WTC11 (cell line): ENCODE results near the gene SIGMAR1. TPM values are rescaled to one million over a fixed set of nuclear protein-coding genes. Genes with fewer than 3 reads are reported as not detected.

Experiments
- ATAC-seq: fragments of 200-7000 bp; cut with Tn5 transposase; 2 replicates; pipeline ENCODE4 v1.10.0; 2021; ENCODE audit warnings: mild to moderate bottlenecking, moderate library complexity
- CTCF ChIA-PET: fragments of 300-600 bp; sonication (Branson Sonifier 250); formaldehyde crosslinking; loops from one replicate; lab custom pipeline; 2021; ENCODE audit warnings: antibody characterized with exemption; lab: Charles Lee
- POLR2A ChIA-PET: fragments of 350-600 bp; sonication (Branson Sonifier 250); formaldehyde crosslinking; loops from one replicate; lab custom pipeline; 2021; ENCODE audit warnings: antibody characterized with exemption; lab: Charles Lee
- DNase-seq: peaks from one replicate; pipeline ENCODE4 v3.0.0; 2021; ENCODE audit warnings: low spot score
- H3K27ac Mint-ChIP-seq: 2 replicates; pipeline ENCODE4 v1.8.0; 2021; ENCODE audit warnings: mixed read lengths
- H3K27me3 Mint-ChIP-seq: 2 replicates; pipeline ENCODE4 v1.8.0; 2021; ENCODE audit warnings: low read depth, mild to moderate bottlenecking, moderate library complexity, mixed read lengths
- H3K36me3 Mint-ChIP-seq: 2 replicates; pipeline ENCODE4 v1.8.0; 2021; ENCODE audit warnings: mixed read lengths
- H3K4me1 Mint-ChIP-seq: 2 replicates; pipeline ENCODE4 v1.8.0; 2022; ENCODE audit warnings: mixed read lengths
- H3K4me3 Mint-ChIP-seq: 2 replicates; pipeline ENCODE4 v1.8.0; 2021; ENCODE audit warnings: mild to moderate bottlenecking, moderate library complexity, mixed read lengths
- H3K9me3 Mint-ChIP-seq: 2 replicates; pipeline ENCODE4 v1.8.0; 2021; ENCODE audit warnings: mixed read lengths
- ATF6 ChIP-seq: sonication (generic); formaldehyde crosslinking; IDR thresholded peaks from 2 replicates; pipeline ENCODE4 v1.8.1; 2023; ENCODE audit warnings: mild to moderate bottlenecking, missing genetic modification reagents
- ERG ChIP-seq: fragments of 250-450 bp; sonication (Bioruptor Pico); IDR thresholded peaks from 2 replicates; pipeline ENCODE4 v1.8.0; 2021; ENCODE audit warnings: mild to moderate bottlenecking
- ETV6 ChIP-seq: sonication (generic); formaldehyde crosslinking; IDR thresholded peaks from 2 replicates; pipeline ENCODE4 v1.8.1; 2022; ENCODE audit warnings: mild to moderate bottlenecking, missing genetic modification reagents
- GRHL2 ChIP-seq: fragments of 250-450 bp; sonication (Bioruptor Pico); IDR thresholded peaks from 2 replicates; pipeline ENCODE4 v1.8.0; 2022; ENCODE audit warnings: mild to moderate bottlenecking, moderate library complexity; ENCODE audit not compliant: insufficient replicate concordance, severe bottlenecking
- GTF2I ChIP-seq: fragments of 250-450 bp; sonication (Bioruptor Pico); conservative IDR thresholded peaks from 2 replicates; pipeline ENCODE4 v1.4.0; 2021; ENCODE audit warnings: mild to moderate bottlenecking
- JAZF1 ChIP-seq: fragments of 250-450 bp; sonication (Bioruptor Pico); IDR thresholded peaks from 2 replicates; pipeline ENCODE4 v1.9.0; 2021; ENCODE audit warnings: moderate library complexity, mild to moderate bottlenecking, inconsistent platforms
- MYBL2 ChIP-seq: sonication (generic); formaldehyde crosslinking; IDR thresholded peaks from 2 replicates; pipeline ENCODE4 v1.8.1; 2023; ENCODE audit warnings: mild to moderate bottlenecking, moderate library complexity, missing genetic modification reagents
- NFE2L1 ChIP-seq: sonication (generic); formaldehyde crosslinking; IDR thresholded peaks from 2 replicates; pipeline ENCODE4 v1.8.1; 2023; ENCODE audit warnings: missing genetic modification reagents
- OVOL2 ChIP-seq: fragments of 250-450 bp; sonication (Bioruptor Pico); IDR thresholded peaks from 2 replicates; pipeline ENCODE4 v1.9.0; 2021; ENCODE audit warnings: mild to moderate bottlenecking, borderline replicate concordance
- PRDM15 ChIP-seq: sonication (generic); formaldehyde crosslinking; IDR thresholded peaks from 2 replicates; pipeline ENCODE4 v1.8.0; 2022; ENCODE audit warnings: missing genetic modification reagents
- PREB ChIP-seq: sonication (generic); formaldehyde crosslinking; IDR thresholded peaks from 2 replicates; pipeline ENCODE4 v1.8.1; 2022; ENCODE audit warnings: mild to moderate bottlenecking, missing genetic modification reagents, moderate library complexity, borderline replicate concordance
- SMAD4 ChIP-seq: sonication (generic); formaldehyde crosslinking; IDR thresholded peaks from 2 replicates; pipeline ENCODE4 v1.8.0; 2022; ENCODE audit warnings: mild to moderate bottlenecking, missing genetic modification reagents
- ZNF138 ChIP-seq: sonication (generic); formaldehyde crosslinking; conservative IDR thresholded peaks from 2 replicates; pipeline ENCODE4 v1.8.1; 2022; ENCODE audit warnings: mild to moderate bottlenecking, moderate library complexity, missing genetic modification reagents
- ZNF219 ChIP-seq: sonication (generic); formaldehyde crosslinking; IDR thresholded peaks from 2 replicates; pipeline ENCODE4 v1.8.0; 2023; ENCODE audit warnings: missing genetic modification reagents, mild to moderate bottlenecking, borderline replicate concordance
- ZNF396 ChIP-seq: fragments of 250-450 bp; sonication (Bioruptor Pico); IDR thresholded peaks from 2 replicates; pipeline ENCODE4 v1.8.0; 2021; ENCODE audit warnings: mild to moderate bottlenecking, moderate library complexity, borderline replicate concordance
- ZNF423 ChIP-seq: fragments of 250-450 bp; sonication (Bioruptor Pico); IDR thresholded peaks from 2 replicates; pipeline ENCODE4 v2.1.2; 2022; ENCODE audit warnings: mild to moderate bottlenecking, moderate library complexity
- ZNF671 ChIP-seq: fragments of 250-450 bp; sonication (Bioruptor Pico); IDR thresholded peaks from 2 replicates; pipeline ENCODE4 v1.8.0; 2021; ENCODE audit warnings: mild to moderate bottlenecking
- total RNA-seq: library from RNA; stranded (reverse); gene quantifications from 3 replicates; pipeline ENCODE4 v1.2.3, GENCODE V29; 2021
- TF ChIP-seq, protein P1 (sequence below): sonication (generic); formaldehyde crosslinking; IDR thresholded peaks from 2 replicates; pipeline ENCODE4 v1.8.0; 2023; ENCODE audit warnings: missing genetic modification reagents
- TF ChIP-seq, protein P2 (sequence below): fragments of 200-600 bp; IDR thresholded peaks from 2 replicates; pipeline ENCODE4 v1.8.0; 2022; ENCODE audit warnings: antibody characterized with exemption
- TF ChIP-seq, protein P3 (sequence below): fragments of 250-450 bp; sonication (Bioruptor Pico); IDR thresholded peaks from 2 replicates; pipeline ENCODE4 v1.9.0; 2021; ENCODE audit warnings: mild to moderate bottlenecking
- TF ChIP-seq, protein P4 (sequence below): fragments of 250-450 bp; sonication (Bioruptor Pico); IDR thresholded peaks from 2 replicates; pipeline ENCODE4 v1.9.0; 2021; ENCODE audit warnings: mild to moderate bottlenecking

SIGMAR1 gene
- total RNA-seq, 1 experiment from 2014 or later, result 108 TPM

- Mint-ChIP-seq H3K9me3 (no peaks in the 10 kb centered on the region), H3K4me3 (peak overlapping the region; percentile 73), H3K27ac (no peak overlapping the region), H3K36me3 (peaks cover 4% of the 10 kb centered on the region), H3K27me3 (peaks cover 72% of the 10 kb centered on the region), H3K4me1 (peaks cover 24% of the 10 kb centered on the region)
- TF ChIP-seq NFE2L1 (CRISPR knock-in tag) (no peak), ZNF138 (CRISPR knock-in tag) (no peak), OVOL2 (CRISPR knock-in tag) (no peak), ZNF396 (CRISPR knock-in tag) (no peak), ATF6 (CRISPR knock-in tag) (no peak), ZNF423 (CRISPR knock-in tag) (no peak), PRDM15 (CRISPR knock-in tag) (no peak), GRHL2 (no peak)
- TF ChIP-seq, protein P1, sequence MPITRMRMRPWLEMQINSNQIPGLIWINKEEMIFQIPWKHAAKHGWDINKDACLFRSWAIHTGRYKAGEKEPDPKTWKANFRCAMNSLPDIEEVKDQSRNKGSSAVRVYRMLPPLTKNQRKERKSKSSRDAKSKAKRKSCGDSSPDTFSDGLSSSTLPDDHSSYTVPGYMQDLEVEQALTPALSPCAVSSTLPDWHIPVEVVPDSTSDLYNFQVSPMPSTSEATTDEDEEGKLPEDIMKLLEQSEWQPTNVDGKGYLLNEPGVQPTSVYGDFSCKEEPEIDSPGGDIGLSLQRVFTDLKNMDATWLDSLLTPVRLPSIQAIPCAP, result no peak
- TF ChIP-seq, protein P2, sequence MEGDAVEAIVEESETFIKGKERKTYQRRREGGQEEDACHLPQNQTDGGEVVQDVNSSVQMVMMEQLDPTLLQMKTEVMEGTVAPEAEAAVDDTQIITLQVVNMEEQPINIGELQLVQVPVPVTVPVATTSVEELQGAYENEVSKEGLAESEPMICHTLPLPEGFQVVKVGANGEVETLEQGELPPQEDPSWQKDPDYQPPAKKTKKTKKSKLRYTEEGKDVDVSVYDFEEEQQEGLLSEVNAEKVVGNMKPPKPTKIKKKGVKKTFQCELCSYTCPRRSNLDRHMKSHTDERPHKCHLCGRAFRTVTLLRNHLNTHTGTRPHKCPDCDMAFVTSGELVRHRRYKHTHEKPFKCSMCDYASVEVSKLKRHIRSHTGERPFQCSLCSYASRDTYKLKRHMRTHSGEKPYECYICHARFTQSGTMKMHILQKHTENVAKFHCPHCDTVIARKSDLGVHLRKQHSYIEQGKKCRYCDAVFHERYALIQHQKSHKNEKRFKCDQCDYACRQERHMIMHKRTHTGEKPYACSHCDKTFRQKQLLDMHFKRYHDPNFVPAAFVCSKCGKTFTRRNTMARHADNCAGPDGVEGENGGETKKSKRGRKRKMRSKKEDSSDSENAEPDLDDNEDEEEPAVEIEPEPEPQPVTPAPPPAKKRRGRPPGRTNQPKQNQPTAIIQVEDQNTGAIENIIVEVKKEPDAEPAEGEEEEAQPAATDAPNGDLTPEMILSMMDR, result no peak
- TF ChIP-seq, protein P3, sequence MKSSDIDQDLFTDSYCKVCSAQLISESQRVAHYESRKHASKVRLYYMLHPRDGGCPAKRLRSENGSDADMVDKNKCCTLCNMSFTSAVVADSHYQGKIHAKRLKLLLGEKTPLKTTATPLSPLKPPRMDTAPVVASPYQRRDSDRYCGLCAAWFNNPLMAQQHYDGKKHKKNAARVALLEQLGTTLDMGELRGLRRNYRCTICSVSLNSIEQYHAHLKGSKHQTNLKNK (CRISPR knock-in tag), result no peak
- ChIA-PET CTCF (interaction anchor here (1.9 to 3.4 kb wide), 4 partner anchors 16 to 83 kb away, joined by 6 to 12 read pairs (median 9); partner anchors contain the start of gene GALT), POLR2A (interaction anchor here (0.6 kb wide), 1 partner anchor 227 kb away, joined by 5 read pairs; no protein-coding TSS in a partner anchor)
- DNase-seq, result no peak
- no peak for ATAC-seq
These were observed 7.0 kb downstream of the SIGMAR1 start for GRCh38 chr9:34630402-34631154.

- H3K36me3 Mint-ChIP-seq, result no peaks in the 10 kb centered on the region; the same call in 1 of the 2 replicates
- ATAC-seq, result no peak
- TF ChIP-seq ERG (CRISPR knock-in tag) (no peak), ZNF671 (CRISPR knock-in tag) (no peak), MYBL2 (CRISPR knock-in tag) (no peak), SMAD4 (CRISPR knock-in tag) (no peak), PREB (CRISPR knock-in tag) (no peak), ETV6 (no peak), GTF2I (CRISPR knock-in tag) (no peak), JAZF1 (CRISPR knock-in tag) (no peak), ZNF219 (CRISPR knock-in tag) (no peak)
- TF ChIP-seq, protein P4, sequence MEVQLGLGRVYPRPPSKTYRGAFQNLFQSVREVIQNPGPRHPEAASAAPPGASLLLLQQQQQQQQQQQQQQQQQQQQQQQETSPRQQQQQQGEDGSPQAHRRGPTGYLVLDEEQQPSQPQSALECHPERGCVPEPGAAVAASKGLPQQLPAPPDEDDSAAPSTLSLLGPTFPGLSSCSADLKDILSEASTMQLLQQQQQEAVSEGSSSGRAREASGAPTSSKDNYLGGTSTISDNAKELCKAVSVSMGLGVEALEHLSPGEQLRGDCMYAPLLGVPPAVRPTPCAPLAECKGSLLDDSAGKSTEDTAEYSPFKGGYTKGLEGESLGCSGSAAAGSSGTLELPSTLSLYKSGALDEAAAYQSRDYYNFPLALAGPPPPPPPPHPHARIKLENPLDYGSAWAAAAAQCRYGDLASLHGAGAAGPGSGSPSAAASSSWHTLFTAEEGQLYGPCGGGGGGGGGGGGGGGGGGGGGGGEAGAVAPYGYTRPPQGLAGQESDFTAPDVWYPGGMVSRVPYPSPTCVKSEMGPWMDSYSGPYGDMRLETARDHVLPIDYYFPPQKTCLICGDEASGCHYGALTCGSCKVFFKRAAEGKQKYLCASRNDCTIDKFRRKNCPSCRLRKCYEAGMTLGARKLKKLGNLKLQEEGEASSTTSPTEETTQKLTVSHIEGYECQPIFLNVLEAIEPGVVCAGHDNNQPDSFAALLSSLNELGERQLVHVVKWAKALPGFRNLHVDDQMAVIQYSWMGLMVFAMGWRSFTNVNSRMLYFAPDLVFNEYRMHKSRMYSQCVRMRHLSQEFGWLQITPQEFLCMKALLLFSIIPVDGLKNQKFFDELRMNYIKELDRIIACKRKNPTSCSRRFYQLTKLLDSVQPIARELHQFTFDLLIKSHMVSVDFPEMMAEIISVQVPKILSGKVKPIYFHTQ (CRISPR knock-in tag), result no peak
These were observed 8.1 kb downstream of the SIGMAR1 start for GRCh38 chr9:34629491-34629808.

More at GRCh38 chr9:34629491-34629808, 8.1 kb downstream of the SIGMAR1 start:
- peak overlapping the region; percentile 73 for H3K4me3 Mint-ChIP-seq
- DNase-seq, result no peak
- peaks cover 21% of the 10 kb centered on the region for H3K4me1 Mint-ChIP-seq
- H3K27ac Mint-ChIP-seq, result no peak overlapping the region
- POLR2A ChIA-PET, result no interaction called here
- peaks cover 84% of the 10 kb centered on the region for H3K27me3 Mint-ChIP-seq
- H3K9me3 Mint-ChIP-seq, result no peaks in the 10 kb centered on the region
- CTCF ChIA-PET, result interaction anchor here (0.8 to 3.4 kb wide), 11 partner anchors 8 to 110 kb away, joined by 3 to 12 read pairs (median 6); partner anchors contain the start of genes DCTN3, GALT and SIGMAR1
